HG03439 (cell line): Measurements from ENCODE around the gene PLXDC2.
"Not testable (repeated sequence)": the region's sequence is repeated elsewhere in the genome, so short reads cannot be mapped to it uniquely, and the experiment has no call there.

Experiments
- ATAC-seq: cut with Tn5 transposase; IDR thresholded peaks from one replicate; pipeline ENCODE4 v1.9.1; 2021; ENCODE audit warnings: mild to moderate bottlenecking, moderate library complexity; ENCODE audit not compliant: unreplicated experiment

PLXDC2 gene

DNA sequence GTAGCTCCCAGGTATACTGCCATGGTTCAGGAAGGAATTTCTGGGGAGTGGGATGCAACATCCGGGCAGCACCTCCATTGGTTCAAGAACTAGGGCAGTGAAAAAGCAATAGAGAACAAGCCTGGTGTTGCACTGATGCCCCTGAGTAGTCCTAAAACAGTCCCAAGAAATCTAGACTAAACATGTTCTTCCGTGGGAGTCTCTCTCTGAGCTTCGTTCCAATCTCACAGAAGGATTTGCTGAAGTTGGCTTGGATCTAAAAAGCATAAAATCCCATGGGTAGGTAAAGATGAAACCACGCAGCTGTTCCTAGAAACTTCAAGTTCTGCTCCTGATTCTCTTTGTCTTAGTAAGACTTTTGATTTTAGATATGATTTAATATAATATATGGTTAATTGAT, 154.5 kb downstream of the PLXDC2 start:
- no peak for ATAC-seq

DNA sequence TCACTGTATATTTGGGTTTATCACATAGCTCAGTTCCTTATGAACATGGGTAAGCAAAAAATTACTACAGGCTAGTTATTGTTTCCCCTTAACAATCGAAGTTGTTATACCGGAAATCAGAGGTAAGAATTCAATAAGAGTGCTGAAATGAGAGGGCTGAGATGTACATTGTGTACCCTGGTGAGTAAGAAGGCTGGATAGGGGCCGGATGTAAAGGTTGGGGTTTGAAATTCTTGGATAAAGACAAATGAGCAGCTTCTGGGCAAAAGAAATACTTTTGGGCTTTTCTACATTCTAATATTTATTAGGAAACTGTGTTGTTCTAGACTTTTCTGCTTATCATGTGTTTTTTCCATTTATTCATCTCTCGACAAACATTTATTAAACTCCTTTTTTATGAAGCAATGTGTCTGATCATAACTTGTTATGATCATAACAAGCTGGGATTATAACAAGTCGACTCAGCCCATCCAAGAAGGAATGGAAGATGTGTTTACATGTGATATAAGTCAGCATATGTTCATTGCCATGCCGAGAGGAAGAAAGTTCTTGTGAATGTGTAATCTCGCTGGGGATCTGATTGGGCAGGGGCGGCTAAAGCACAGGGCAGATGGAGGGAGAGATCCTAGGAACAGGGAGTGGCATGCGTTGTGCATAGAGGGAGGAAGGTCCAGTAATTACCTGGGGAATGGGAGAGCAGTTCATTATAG, 155.3 kb downstream of the PLXDC2 start:
- no peak for ATAC-seq

DNA sequence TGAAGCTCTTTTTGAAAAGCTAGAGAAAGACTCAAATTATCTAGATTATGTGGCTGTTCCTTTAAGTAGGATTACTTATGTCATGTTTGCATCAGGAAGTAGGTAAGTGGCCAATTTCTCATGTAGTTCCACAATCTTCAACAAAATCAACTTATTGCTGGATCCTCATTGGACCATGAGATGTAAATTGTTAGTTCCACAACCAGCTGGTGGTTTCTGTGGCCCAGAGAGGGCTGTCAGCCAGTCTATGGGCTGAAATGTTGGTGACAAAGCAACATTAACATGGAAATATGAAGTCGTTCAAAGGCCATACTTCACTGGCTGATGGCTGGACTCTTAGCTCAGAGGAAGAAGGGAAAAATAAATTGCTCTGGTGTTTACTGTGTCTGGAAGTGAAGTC, 157.9 kb downstream of the PLXDC2 start:
- ATAC-seq: no peak

DNA sequence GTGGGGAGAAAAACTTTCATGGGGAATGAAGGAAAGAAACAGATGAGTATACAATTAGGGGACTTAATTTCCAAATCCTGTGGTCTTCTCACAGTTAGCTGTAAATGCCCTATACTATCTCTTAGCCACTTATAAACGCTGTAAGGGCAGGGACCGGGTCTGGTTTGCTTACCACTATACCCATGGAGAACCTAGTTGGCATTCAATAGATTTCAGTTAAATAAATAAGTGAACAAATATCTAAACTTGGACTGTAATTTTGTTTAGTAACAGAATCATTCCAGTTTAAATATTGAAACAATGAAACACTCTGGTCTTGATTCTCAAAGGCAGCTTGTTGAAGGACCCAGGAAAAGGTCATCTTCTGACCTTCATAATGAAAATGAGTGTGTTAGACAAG, 158.3 kb downstream of the PLXDC2 start:
- no peak for ATAC-seq

DNA sequence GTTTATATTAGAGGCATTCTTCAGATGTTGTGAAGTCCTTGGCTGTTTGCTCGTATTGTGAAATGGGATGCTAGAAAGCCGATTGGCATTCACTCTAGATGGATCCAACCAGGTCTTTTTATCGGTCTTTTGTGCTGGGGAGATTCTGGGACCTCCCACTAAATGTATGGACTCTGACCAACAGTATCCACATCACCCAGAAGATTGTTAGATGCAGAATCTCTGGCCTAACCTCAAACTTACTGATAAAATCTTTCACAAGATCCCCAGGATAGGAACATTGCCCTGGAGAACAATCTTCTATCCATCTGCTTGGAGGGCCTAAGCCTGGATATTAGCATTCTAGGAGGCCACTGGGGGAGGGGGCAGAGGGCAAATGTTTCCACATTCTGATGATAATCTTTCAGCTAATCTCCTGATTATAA, 160.9 kb downstream of the PLXDC2 start:
- ATAC-seq: no peak

DNA sequence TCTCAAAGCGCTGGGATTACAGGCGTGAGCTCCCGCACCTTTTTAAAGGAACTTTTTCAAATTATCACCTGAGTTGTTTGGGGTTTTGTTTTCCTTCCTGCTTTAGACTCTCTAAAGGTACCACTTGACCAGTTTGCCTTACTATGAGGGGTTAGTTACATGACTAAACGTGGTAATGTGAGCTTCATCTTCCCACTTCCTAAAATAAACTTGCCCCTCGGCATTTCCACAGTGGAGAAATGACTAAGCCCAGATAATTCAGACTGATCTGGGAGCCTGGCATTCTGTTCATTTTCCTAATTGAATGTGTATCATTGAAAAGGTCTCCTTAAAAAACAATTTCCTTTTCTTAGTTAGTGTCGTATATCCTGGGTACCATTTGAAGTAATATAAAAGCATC, 163.4 kb downstream of the PLXDC2 start:
- ATAC-seq: no peak

DNA sequence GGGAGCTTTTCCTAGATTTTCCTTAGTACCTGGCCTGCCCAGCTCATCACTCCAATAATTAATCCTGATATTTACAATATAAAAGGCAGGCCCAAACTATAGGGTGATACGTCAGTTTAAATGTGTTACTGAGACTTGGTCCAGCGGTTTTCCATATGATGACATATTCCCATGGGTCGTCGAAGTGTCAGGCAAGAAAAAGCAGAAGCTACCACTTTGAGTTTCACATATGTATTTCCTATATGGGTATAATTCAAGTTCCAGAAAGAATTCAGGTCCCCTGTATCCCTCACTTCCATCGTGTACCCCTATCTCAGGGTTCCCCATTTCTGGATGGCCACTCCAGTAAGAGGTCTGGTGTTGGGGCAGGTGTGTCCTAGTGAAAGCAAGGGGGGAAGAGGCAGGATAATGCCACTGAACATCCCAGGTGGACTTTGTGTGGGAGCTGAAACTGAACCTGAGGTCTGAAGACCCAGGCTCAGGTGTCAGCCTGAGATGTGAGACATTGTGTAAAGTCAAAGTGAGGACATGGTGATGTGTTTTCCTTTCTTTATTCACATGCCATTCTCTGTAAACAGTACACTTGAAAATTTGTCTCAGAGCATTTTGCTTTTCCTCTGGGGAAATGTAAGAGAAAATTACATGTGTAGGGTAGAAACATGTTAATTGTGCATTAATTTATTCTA, 167.8 kb downstream of the PLXDC2 start:
- ATAC-seq: no peak

DNA sequence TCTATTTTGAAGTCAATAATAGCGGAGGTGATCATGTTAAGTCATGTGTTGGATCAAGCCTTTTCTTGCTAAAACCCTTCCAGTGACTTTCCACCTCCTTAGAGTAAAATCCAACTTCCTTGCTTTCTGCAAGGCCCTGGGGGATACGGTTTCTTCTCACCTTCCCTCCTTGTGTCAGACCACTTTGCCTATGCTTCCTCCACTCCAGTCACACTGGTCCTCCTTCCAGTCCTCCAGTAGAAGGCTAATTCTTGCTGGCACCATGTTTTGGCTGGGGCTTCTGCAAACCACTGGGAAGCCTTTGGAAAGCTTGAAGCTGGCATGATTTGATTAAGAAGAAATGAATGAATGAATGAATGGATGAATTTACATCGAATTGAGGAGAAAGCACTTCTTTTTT, 169.5 kb downstream of the PLXDC2 start:
- ATAC-seq: no peak

DNA sequence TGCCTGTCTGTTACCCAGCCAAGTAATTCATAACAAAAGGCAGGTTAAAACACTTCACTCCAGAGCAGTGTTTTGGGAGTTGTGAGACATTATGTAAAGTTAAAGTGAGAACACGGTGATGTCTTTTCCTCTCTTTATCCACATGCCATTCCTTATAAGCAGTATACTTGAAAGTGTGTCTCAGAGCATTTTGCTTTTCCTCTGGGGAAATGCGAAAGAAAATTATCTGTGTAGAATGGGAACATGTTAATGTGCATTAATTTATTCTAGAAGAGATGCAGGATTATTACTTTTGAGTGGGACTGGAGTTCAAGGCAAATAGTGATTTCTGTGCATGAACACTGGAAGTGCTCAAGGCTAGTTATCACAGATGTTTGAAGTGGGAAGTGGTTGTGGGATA, 170.4 kb downstream of the PLXDC2 start:
- ATAC-seq: no peak

DNA sequence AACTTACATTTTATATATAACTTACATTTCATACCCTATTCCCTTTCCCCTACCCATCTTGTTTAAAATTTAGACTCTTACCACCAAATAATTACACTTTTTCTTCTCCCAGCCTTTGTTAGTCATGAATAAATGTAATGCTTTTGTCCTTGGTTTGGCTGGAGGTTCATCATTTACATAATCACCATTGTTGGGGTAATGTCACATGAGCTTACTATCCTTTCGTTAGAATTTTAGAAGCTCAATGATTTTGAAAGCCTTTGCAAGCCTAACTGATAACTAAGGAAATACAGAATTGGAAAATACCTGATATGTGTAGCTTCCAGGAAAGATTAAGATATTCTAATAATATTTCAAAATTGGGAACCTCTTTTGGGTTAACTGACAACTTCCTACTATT, 171.7 kb downstream of the PLXDC2 start:
- ATAC-seq: no peak

DNA sequence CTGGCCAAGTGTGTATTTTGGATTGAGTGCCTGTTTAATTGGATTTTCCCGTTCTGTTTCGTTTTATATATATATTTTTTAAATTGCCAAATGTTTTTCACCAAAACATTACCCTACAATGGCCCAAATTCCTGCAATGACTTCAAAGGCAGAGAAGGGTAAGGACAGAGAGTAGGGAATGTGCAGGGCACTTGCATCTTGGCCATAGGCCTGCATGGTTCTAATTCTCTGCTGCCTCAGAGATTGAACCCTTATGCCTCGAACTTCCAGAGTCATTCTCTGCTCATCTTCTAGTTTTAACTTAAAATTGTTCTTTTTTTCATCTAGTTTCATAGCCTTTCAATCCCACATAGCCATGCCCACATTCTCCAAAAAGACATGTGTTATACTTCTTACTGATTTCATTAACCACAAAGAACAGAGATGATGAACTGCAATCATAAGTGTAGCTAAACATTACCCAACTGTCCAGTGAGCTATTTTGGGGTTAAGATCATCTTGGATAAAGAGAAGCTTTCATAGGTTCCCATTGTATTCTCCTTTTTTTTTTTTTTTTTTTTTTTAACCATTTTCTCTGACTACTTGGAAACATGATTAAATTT, 177.6 kb downstream of the PLXDC2 start:
- ATAC-seq: no peak

DNA sequence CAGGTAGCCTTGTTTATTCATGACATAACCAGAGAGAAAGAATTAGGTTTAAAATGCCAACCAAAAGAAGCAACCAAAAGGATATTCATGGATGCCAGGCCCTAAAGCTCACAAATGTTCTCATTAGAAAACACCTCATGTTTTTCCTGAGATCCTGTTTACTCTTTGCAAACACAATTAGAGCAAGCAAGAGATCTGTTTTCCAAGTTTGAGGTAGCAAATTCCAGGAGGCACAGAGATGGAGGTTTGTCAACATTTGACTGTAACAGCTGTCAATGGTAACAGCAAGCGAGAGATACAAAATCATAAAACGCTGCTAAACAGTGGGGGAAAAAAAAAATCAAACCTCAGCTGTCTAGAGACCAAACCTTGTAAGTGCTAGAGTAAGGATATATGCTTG, 182.2 kb downstream of the PLXDC2 start:
- ATAC-seq: no peak

DNA sequence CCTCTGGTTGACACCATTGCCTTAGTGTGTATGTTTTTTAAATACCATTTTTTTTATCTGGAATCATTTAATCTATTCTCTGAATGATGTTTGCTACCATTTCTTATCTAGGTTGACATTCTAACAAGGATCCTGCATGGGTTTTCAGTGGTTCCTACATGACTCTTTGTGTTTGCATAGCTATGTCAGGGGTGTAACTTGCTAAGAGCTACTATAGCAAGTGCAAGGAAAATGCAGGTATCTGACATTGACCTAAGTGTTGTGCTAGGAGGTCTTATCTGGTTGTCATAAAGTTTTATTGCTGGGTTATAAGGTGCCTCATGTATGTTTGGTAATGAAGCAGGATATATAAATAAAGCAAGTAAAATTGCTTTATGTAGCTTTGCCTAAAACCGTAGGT, 183.2 kb downstream of the PLXDC2 start:
- ATAC-seq: no peak

DNA sequence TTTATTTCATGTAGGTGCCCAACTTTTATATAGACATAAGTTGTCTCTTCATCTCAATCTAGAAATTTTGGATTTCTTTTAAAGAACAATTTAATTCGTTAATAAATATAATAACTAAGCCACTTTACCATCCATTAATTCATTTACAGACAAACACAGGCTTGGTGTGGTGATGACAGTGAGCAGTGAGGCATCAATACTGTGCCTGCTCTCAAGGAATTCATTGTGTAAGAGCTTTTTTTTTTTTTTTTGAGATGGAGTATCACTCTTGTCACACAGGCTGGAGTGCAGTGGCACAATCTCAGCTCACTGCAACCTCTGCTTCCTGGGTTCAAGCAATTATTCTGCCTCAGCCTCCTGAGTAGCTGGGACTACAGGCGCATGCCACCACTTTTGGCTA, 185.8 kb downstream of the PLXDC2 start:
- ATAC-seq: not testable (repeated sequence)

DNA sequence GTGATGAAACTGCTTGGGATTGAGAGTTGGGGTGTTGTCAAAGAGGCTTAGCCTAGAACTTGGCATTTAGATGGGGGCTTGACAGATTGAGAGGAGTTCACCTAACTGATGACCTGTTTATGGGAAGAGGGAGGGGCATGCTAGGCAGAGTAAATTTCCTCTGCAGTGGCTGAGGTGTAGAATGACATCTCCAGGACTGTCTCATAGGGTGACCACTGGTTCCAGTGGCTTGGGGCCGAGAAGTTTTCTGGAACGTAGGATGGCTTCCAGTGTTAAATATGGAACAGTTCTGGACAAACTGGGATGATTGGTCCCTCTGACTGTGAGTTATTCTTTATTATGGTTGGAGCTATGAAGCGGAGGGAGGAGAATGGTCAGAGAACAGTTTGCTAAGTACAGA, 186.4 kb downstream of the PLXDC2 start:
- no peak for ATAC-seq

DNA sequence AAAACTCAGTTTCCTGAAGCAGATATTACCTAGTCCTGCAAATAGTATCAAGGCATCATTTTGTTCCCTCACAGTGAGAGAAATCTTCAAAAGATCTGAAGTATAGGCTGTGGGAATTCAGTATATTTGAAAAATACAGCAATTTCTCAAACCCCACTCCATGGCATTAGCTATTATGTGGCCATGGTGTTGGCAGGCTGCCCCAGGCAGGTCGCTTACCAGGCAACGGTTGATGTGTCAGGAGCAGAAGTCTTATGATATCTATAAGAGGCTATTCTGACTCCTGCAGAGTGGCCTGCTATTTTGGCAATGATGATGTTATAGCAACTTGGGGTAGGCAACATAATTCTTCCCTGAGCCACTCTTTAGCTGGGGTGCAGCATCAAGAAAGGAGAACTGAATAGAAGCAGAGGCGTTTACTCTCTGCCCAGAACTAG, 187.9 kb downstream of the PLXDC2 start:
- ATAC-seq: peak; percentile 38

DNA sequence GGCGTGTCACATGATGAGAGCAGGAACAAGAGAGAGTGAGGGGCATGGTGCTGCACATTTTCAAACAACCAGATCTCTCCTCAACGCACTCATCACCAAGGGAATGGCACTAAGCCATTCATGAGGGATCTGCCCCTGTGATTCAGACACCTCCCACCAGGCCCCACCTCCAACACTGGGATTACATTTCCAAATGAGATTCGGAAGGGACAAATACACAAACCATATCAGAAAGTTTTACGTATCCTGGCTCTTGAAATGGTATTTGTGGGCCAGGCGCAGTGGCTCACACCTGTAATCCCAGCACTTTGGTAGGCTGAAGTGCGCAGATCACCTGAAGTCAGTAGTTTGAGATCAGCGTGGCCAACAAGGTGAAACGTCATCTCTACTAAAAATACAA, 189.4 kb downstream of the PLXDC2 start:
- ATAC-seq: no peak

DNA sequence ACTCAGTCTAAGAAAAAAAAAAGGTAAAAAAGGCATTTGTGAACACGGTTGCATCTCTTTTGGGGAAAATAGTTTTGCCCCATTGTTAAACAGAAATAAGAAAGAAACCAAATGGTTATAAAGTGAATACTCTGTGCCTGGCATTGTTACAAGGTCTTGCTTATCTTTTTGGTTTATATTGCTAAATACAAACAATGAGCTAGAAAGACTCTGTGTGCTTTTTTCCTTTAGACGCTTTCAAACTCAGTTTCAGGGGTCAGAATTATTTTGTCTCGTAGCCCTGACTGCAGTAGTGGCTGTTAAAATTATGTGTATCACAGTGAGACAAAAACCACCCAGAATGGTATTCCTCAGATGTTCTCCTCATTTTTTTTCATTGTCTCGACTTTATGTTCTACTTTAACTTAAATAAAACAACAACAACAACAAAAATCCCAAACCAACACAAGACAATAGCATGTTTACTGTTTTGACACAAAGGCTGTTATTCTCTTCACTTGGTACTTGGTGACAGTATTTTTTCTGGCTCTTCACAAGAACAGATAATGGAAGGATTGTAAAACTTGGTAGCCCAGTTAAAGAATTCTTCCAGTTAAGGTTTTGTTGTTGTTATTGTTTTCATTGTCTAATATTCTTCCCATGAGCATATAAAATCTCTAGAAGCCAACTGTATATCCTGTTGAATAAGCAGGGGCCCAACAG, 190.1 kb downstream of the PLXDC2 start:
- ATAC-seq: no peak

DNA sequence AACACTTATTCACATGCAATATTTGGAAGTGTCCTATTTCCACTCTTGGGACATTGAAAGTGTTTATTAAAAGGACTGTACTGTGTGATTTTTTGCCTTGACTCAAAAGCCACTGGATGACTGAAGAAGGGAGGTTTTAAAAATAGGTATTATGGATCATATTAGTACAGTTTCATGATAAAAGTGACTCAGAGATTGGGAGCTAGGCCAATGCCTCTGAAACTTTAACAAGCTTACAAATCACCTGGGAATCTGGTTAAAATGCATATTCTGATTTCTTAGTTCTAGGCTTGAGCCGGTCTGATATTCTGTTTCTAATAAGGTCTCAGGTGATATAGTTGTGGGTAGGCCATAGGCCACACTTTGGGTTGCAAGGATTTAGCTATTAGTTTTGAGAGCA, 191.2 kb downstream of the PLXDC2 start:
- ATAC-seq: no peak

DNA sequence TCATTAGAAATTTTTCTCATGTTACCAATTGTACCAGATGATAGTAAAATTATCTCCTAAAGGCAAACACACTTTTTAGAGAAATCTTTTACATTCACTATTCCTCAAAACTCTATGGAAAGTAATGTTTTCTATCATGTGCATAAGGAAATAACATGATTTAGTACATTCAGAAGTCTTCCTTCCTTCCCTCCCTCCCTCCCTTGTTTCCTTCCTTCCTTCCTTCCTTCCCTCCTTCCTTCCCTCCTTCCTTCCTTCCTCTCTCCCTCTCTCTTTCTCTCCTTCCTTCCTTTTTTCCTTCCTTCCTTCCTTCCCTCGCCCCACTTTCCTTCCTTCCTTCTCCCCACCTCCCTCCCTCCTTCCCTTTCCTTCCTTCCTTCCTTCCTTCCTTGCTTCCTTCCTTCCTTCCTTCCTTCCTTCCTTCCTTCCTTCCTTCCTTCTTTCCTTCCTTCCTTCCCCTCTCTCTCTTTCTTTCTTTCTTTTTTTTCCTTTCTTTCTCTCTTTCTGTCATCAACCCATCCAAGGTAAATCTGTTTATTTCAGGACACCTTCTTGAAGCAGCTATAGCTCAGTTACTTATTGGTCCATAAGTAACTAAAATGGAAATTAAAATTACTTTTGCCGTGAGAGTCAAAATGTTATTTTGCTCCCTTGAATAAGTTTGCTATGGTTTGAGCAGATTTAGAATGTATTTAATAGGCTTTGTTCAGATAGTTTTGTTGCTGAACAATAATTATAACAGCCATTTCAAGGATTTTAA, 197.9 kb downstream of the PLXDC2 start:
- ATAC-seq: no peak

DNA sequence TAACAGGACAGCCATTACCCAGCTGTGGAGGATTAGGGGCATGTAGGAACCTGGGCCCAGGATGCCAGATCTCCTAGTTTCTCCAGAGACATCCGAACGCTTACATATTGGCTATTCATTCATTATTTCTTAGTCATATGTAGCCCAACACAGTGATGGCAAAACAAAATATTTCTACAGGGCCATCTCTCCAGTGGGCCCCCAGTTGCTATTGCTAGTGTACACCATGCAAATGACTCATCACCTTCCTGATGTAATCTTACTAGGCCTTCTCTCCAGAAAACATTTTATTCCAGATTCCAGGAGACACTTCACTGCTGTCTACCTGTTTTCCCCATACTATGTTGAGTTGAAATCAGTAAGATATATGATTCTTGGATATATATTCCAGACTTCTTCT, 201.7 kb downstream of the PLXDC2 start:
- no peak for ATAC-seq
